ENCODE measurements around the gene INPPL1.

DNA sequence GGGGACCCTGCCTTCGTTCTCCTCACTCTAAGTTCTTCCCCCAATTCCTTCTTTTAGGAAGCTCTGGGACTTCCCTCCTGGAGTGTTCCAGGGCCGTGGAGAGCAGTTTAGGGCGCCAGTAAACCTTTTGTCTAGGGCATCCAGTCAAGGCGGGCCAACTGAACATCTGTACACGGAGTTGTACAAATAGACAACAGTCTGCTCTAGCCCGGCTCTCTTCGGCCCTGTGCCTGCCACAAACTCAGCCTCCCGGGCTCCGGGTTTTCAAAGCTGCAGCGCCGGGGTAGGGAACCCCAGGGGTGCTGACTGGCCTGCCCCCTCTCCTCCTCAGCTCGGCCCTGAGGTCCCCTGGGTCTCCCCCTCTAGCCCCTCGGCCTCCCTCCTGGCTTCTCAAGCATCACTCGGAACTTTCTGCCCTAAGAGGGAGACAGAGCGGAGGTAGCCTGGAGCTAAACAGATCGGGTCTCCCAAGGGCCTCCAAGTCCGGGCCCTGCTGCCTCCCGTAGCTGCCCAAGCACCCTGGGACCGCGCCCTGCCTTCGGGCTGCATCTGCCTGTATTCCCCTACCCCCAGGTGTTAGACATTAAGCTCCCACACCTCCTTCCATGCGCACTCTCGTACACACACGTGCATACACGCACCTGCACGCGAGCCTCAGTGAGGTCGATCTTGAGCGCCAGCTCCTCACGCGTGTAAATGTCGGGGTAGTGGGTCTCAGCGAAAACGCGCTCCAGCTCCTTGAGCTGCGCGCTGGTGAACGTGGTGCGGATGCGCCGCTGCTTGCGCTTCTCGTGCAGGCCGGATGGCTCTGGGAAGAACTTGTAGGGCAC, 16.1 kb downstream of the INPPL1 start:
- TF ChIP-seq, protein P1, sequence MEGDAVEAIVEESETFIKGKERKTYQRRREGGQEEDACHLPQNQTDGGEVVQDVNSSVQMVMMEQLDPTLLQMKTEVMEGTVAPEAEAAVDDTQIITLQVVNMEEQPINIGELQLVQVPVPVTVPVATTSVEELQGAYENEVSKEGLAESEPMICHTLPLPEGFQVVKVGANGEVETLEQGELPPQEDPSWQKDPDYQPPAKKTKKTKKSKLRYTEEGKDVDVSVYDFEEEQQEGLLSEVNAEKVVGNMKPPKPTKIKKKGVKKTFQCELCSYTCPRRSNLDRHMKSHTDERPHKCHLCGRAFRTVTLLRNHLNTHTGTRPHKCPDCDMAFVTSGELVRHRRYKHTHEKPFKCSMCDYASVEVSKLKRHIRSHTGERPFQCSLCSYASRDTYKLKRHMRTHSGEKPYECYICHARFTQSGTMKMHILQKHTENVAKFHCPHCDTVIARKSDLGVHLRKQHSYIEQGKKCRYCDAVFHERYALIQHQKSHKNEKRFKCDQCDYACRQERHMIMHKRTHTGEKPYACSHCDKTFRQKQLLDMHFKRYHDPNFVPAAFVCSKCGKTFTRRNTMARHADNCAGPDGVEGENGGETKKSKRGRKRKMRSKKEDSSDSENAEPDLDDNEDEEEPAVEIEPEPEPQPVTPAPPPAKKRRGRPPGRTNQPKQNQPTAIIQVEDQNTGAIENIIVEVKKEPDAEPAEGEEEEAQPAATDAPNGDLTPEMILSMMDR (IDR thresholded peaks at IDR 0.05), result no peak
- TF ChIP-seq EP300 (IDR thresholded peaks at IDR 0.05) (no peak), POLR2AphosphoS5 (IDR thresholded peaks at IDR 0.05) (no peak)

Measured in suprapubic skin (tissue), 4 donors.